ENCODE results near the gene MAPK12.

DNA sequence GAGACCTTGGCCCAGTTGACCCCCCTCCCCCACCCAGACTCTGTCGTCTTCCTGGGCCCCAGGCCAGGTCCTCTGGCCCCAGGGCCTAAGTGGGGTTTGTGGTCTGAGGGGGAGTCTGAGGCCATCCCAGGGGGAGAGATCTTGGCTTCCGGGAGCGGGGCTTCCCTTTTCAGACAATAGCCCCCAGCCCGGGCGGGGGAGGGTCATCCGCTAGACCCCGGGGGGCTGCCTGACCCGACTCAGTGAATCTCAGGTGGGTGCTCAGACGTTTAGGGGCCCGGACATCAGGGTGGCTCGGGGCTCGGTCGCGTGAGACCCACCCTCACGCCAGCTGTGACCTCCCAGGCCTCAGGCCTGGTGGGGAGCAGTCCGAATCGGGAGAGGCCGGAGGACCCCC, 8.1 kb upstream of the MAPK12 start:
- no peak for TF ChIP-seq CTCF (conservative IDR thresholded peaks at IDR 0.05; ENCODE audit: low read length)
- TF ChIP-seq EZH2phosphoT487 (IDR thresholded peaks at IDR 0.05; ENCODE audit: borderline replicate concordance): no peak
